ENCODE data around the gene KIF2C. TPM values are rescaled to one million over a fixed set of nuclear protein-coding genes. Genes with fewer than 3 reads are reported as not detected.
"Not testable (repeated sequence)": the region's sequence is repeated elsewhere in the genome, so short reads cannot be mapped to it uniquely, and the experiment has no call there.

KIF2C gene
- polyA plus RNA-seq, 1 donor from 2014 or later, result 1.5 TPM

DNA sequence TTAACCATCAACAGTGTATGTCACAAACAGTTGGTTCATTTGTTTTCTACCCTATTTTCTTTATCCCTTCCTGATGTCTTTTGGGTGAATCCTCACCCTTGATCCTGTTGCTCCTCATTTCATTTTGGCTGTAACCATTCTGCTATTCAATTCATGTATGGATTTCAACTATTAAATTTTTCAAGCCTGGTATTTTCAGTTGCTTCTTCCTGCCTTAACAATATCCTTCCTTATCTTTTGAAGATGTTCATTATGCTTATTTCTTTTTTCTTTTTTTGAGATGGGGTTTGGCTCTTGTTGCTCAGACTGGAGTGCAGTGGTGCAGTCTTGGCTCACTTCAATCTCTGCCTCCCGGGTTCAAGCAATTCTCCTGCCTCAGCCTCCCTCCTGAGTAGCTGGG lies 5.9 kb upstream of the KIF2C start:
- no peaks in the 10 kb centered on the region for H3K79me2 ChIP-seq (replicated peaks; ENCODE audit: insufficient read depth, low read length)

DNA sequence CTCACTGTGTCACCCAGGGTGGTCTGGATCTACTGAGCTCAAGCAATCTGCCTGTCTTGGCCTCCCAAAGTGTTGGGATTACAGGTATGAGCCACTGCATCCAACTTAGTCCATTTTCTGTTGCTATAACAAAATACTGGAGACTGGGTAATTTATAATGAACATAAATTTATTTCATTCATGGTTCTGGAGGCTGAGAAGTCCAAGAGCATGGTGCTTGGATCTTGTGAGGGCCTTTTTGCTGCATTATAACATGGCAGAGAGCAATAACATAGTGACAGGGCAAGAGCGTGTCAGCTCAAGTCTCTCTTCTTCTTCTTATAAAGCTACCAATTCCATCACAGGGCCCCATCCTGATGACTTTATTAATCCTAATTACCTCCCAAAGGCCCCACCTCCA lies 3.6 kb upstream of the KIF2C start:
- Histone ChIP-seq H3K4me2 (ENCODE audit: low read length) (no peak overlapping the region), H3K36me3 (ENCODE audit: insufficient read depth, low read length) (no peaks in the 10 kb centered on the region), H3K79me2 (replicated peaks; ENCODE audit: insufficient read depth, low read length) (peaks cover 10% of the 10 kb centered on the region), H4K20me1 (ENCODE audit: insufficient read depth) (no peaks in the 10 kb centered on the region), H3K9ac (ENCODE audit: low read length) (no peak overlapping the region), H3K9me3 (ENCODE audit: low read length) (no peaks in the 10 kb centered on the region), H3F3A (ENCODE audit: insufficient read depth, low read length, poor library complexity, severe bottlenecking) (no peaks in the 10 kb centered on the region), H3K27ac (ENCODE audit: low read length) (no peak overlapping the region), H3K9me2 (ENCODE audit: insufficient read depth, low read length) (no peaks in the 10 kb centered on the region), H3K27me3 (ENCODE audit: insufficient read depth, low read depth, low read length) (no peaks in the 10 kb centered on the region), H2AFZ (ENCODE audit: low read depth, low read length) (no peak overlapping the region), H3K4me3 (ENCODE audit: low read length) (no peak overlapping the region)
- no peak for TF ChIP-seq POLR2AphosphoS5 (IDR thresholded peaks at IDR 0.05)
- TF ChIP-seq, protein P1, sequence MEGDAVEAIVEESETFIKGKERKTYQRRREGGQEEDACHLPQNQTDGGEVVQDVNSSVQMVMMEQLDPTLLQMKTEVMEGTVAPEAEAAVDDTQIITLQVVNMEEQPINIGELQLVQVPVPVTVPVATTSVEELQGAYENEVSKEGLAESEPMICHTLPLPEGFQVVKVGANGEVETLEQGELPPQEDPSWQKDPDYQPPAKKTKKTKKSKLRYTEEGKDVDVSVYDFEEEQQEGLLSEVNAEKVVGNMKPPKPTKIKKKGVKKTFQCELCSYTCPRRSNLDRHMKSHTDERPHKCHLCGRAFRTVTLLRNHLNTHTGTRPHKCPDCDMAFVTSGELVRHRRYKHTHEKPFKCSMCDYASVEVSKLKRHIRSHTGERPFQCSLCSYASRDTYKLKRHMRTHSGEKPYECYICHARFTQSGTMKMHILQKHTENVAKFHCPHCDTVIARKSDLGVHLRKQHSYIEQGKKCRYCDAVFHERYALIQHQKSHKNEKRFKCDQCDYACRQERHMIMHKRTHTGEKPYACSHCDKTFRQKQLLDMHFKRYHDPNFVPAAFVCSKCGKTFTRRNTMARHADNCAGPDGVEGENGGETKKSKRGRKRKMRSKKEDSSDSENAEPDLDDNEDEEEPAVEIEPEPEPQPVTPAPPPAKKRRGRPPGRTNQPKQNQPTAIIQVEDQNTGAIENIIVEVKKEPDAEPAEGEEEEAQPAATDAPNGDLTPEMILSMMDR (IDR thresholded peaks at IDR 0.05; ENCODE audit: poor library complexity, severe bottlenecking), result no peak
- TF ChIP-seq, protein P2, sequence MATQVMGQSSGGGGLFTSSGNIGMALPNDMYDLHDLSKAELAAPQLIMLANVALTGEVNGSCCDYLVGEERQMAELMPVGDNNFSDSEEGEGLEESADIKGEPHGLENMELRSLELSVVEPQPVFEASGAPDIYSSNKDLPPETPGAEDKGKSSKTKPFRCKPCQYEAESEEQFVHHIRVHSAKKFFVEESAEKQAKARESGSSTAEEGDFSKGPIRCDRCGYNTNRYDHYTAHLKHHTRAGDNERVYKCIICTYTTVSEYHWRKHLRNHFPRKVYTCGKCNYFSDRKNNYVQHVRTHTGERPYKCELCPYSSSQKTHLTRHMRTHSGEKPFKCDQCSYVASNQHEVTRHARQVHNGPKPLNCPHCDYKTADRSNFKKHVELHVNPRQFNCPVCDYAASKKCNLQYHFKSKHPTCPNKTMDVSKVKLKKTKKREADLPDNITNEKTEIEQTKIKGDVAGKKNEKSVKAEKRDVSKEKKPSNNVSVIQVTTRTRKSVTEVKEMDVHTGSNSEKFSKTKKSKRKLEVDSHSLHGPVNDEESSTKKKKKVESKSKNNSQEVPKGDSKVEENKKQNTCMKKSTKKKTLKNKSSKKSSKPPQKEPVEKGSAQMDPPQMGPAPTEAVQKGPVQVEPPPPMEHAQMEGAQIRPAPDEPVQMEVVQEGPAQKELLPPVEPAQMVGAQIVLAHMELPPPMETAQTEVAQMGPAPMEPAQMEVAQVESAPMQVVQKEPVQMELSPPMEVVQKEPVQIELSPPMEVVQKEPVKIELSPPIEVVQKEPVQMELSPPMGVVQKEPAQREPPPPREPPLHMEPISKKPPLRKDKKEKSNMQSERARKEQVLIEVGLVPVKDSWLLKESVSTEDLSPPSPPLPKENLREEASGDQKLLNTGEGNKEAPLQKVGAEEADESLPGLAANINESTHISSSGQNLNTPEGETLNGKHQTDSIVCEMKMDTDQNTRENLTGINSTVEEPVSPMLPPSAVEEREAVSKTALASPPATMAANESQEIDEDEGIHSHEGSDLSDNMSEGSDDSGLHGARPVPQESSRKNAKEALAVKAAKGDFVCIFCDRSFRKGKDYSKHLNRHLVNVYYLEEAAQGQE (IDR thresholded peaks at IDR 0.05; ENCODE audit: borderline replicate concordance), result no peak
- no peak for TF ChIP-seq SMC3 (conservative IDR thresholded peaks at IDR 0.05; ENCODE audit: poor library complexity)
- TF ChIP-seq EP300 (conservative IDR thresholded peaks at IDR 0.05; ENCODE audit: poor library complexity, severe bottlenecking), result no peak
- no peak for TF ChIP-seq MXI1 (conservative IDR thresholded peaks at IDR 0.05; ENCODE audit: poor library complexity, severe bottlenecking)
- no peak for TF ChIP-seq RAD21 (conservative IDR thresholded peaks at IDR 0.05)
- TF ChIP-seq EZH2 (IDR thresholded peaks at IDR 0.05; ENCODE audit: borderline replicate concordance, insufficient read depth, low read length, poor library complexity, severe bottlenecking), result no peak
- no peak for TF ChIP-seq TAF1 (IDR thresholded peaks at IDR 0.05; ENCODE audit: low read depth)

More for the DNA sequence above, 5.9 kb upstream of the KIF2C start:
- no peaks in the 10 kb centered on the region for H3K9me3 ChIP-seq (ENCODE audit: low read length)
- H3K27ac ChIP-seq (ENCODE audit: low read length), result no peak overlapping the region
- H3K4me2 ChIP-seq (ENCODE audit: low read length), result no peak overlapping the region
- H2AFZ ChIP-seq (ENCODE audit: low read depth, low read length), result no peak overlapping the region
- TF ChIP-seq EZH2 (IDR thresholded peaks at IDR 0.05; ENCODE audit: borderline replicate concordance, insufficient read depth, low read length, poor library complexity, severe bottlenecking) (no peak), EP300 (conservative IDR thresholded peaks at IDR 0.05; ENCODE audit: poor library complexity, severe bottlenecking) (no peak), SMC3 (conservative IDR thresholded peaks at IDR 0.05; ENCODE audit: poor library complexity) (no peak), POLR2AphosphoS5 (IDR thresholded peaks at IDR 0.05) (no peak), TAF1 (IDR thresholded peaks at IDR 0.05; ENCODE audit: low read depth) (no peak), MXI1 (conservative IDR thresholded peaks at IDR 0.05; ENCODE audit: poor library complexity, severe bottlenecking) (no peak), RAD21 (conservative IDR thresholded peaks at IDR 0.05) (no peak)
- TF ChIP-seq, protein P2 (IDR thresholded peaks at IDR 0.05; ENCODE audit: borderline replicate concordance), result no peak
- TF ChIP-seq, protein P1 (IDR thresholded peaks at IDR 0.05; ENCODE audit: poor library complexity, severe bottlenecking), result no peak
- no peaks in the 10 kb centered on the region for H3K9me2 ChIP-seq (ENCODE audit: insufficient read depth, low read length)
- no peaks in the 10 kb centered on the region for H3F3A ChIP-seq (ENCODE audit: insufficient read depth, low read length, poor library complexity, severe bottlenecking)
- H3K36me3 ChIP-seq (ENCODE audit: insufficient read depth, low read length), result no peaks in the 10 kb centered on the region
- H4K20me1 ChIP-seq (ENCODE audit: insufficient read depth), result no peaks in the 10 kb centered on the region
- H3K9ac ChIP-seq (ENCODE audit: low read length), result no peak overlapping the region
- no peak overlapping the region for H3K4me3 ChIP-seq (ENCODE audit: low read length)
- no peaks in the 10 kb centered on the region for H3K27me3 ChIP-seq (ENCODE audit: insufficient read depth, low read depth, low read length)

DNA sequence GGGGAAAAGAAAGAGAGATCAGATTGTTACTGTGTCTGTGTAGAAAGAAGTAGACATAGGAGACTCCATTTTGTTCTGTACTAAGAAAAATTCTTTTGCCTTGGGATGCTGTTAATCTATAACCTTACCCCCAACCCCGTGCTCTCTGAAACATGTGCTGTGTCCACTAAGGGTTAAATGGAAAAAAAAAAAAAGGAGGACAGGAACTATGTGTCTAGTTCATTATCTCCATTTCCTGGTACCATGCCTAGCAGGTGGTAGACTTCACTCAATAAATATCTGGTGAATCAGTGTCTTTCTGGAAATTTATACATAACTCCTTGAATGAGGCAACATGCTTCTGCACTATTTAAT lies 707 bp upstream of the KIF2C start:
- peak overlapping the region; percentile 69 for H3K4me3 ChIP-seq (ENCODE audit: low read length)

More for the DNA sequence above, 707 bp upstream of the KIF2C start:
- H4K20me1 ChIP-seq (ENCODE audit: insufficient read depth); H3K9me3 ChIP-seq (ENCODE audit: low read length); H3K9me2 ChIP-seq (ENCODE audit: insufficient read depth, low read length); H3K36me3 ChIP-seq (ENCODE audit: insufficient read depth, low read length); H3F3A ChIP-seq (ENCODE audit: insufficient read depth, low read length, poor library complexity, severe bottlenecking); H3K79me2 ChIP-seq (replicated peaks; ENCODE audit: insufficient read depth, low read length); H3K27me3 ChIP-seq (ENCODE audit: insufficient read depth, low read depth, low read length): not testable (repeated sequence)
- peak overlapping the region; percentile 54 for H3K27ac ChIP-seq (ENCODE audit: low read length)
- peak overlapping the region; percentile 92 for H2AFZ ChIP-seq (ENCODE audit: low read depth, low read length)
- H3K9ac ChIP-seq (ENCODE audit: low read length), result peak overlapping the region; percentile 51
- H3K4me2 ChIP-seq (ENCODE audit: low read length), result peak overlapping the region; percentile 37

Measured in neural cell (in vitro differentiated cells).